DOHH2 (cell line): ENCODE results near the gene RING1.

ENCODE experiments used
- H3F3A ChIP-seq: fragments of 200-600 bp; sonication (generic), shearing (Covaris generic); 2 replicates; pipeline ENCODE4 v1.6.0; 2016; ENCODE audit warnings: antibody characterized with exemption, mild to moderate bottlenecking; ENCODE audit not compliant: control insufficient read depth, insufficient read depth
- H3K27ac ChIP-seq: fragments of 200-600 bp; sonication (generic); 2 replicates; pipeline ENCODE4 v1.5.1; 2014; ENCODE audit warnings: low read depth, mild to moderate bottlenecking, low read length, moderate library complexity
- H3K27me3 ChIP-seq: fragments of 200-600 bp; sonication (generic); 2 replicates; pipeline ENCODE4 v1.6.1; 2014; ENCODE audit warnings: mild to moderate bottlenecking, low read length, mixed read lengths; ENCODE audit not compliant: control insufficient read depth
- H3K36me3 ChIP-seq: fragments of 200-600 bp; sonication (generic); 2 replicates; pipeline ENCODE4 v1.6.1; 2014; ENCODE audit warnings: mild to moderate bottlenecking, low read length, moderate library complexity, mixed read lengths; ENCODE audit not compliant: control insufficient read depth
- H3K4me1 ChIP-seq: fragments of 200-600 bp; sonication (generic); 2 replicates; pipeline ENCODE4 v1.6.1; 2014; ENCODE audit warnings: mild to moderate bottlenecking, low read length, mixed read lengths; ENCODE audit not compliant: control insufficient read depth
- H3K4me2 ChIP-seq: fragments of 200-600 bp; sonication (generic); 2 replicates; pipeline ENCODE4 v1.6.0; 2014; ENCODE audit warnings: mild to moderate bottlenecking, low read length, moderate library complexity
- H3K4me3 ChIP-seq: fragments of 200-600 bp; sonication (generic); 2 replicates; pipeline ENCODE4 v1.5.1; 2014; ENCODE audit warnings: mild to moderate bottlenecking, low read length, mixed read lengths
- H3K79me2 ChIP-seq: fragments of 200-600 bp; sonication (generic); 2 replicates; pipeline ENCODE4 v1.6.1; 2014; ENCODE audit warnings: mild to moderate bottlenecking, low read length, mixed read lengths; ENCODE audit not compliant: control insufficient read depth
- H3K9me2 ChIP-seq: fragments of 200-600 bp; sonication (generic); replicated peaks from 2 replicates; pipeline ENCODE4 v1.6.1; 2014; ENCODE audit warnings: mild to moderate bottlenecking, low read length, mixed read lengths; ENCODE audit not compliant: control insufficient read depth
- H3K9me3 ChIP-seq: fragments of 200-600 bp; sonication (generic); 2 replicates; pipeline ENCODE4 v1.6.1; 2014; ENCODE audit warnings: antibody characterized with exemption, low read length, mixed read lengths; ENCODE audit not compliant: control insufficient read depth, insufficient read depth
- H4K20me1 ChIP-seq: fragments of 200-600 bp; sonication (generic); 2 replicates; pipeline ENCODE4 v1.6.0; 2014; ENCODE audit warnings: low read depth, mild to moderate bottlenecking, antibody characterized with exemption, low read length, moderate library complexity; ENCODE audit not compliant: control insufficient read depth, insufficient read depth
- EZH2phosphoT487 ChIP-seq: fragments of 200-600 bp; sonication (generic); IDR thresholded peaks from 2 replicates; pipeline ENCODE4 v1.6.1; 2017; ENCODE audit warnings: borderline replicate concordance, mild to moderate bottlenecking, antibody characterized with exemption, low read length, moderate library complexity, mixed read lengths
- TF ChIP-seq, protein P1 (sequence below): fragments of 200-600 bp; sonication (generic); IDR thresholded peaks from one replicate; pipeline ENCODE4 v1.5.1; 2014; ENCODE audit warnings: antibody characterized with exemption, mild to moderate bottlenecking, low read depth, low read length; ENCODE audit not compliant: poor library complexity, severe bottlenecking

The RING1 gene

DNA sequence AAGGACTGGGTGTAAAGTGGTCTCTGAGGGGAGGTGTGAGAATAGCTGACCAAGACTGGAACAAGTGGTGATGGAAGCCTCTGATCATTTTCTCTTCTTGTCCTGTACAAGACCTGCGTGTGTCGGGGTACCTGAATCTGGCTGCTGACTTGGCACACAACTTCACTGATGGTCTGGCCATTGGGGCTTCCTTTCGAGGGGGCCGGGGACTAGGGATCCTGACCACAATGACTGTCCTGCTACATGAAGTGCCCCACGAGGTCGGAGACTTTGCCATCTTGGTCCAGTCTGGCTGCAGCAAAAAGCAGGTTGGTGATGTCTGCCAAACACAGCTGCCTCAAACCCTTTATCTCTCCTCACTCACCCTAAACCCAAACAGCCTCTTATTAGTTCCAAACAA lies 5.5 kb upstream of the RING1 start:
- no peaks in the 10 kb centered on the region for H3K9me3 ChIP-seq
- H3K27ac ChIP-seq = no peak overlapping the region
- TF ChIP-seq, protein P1, sequence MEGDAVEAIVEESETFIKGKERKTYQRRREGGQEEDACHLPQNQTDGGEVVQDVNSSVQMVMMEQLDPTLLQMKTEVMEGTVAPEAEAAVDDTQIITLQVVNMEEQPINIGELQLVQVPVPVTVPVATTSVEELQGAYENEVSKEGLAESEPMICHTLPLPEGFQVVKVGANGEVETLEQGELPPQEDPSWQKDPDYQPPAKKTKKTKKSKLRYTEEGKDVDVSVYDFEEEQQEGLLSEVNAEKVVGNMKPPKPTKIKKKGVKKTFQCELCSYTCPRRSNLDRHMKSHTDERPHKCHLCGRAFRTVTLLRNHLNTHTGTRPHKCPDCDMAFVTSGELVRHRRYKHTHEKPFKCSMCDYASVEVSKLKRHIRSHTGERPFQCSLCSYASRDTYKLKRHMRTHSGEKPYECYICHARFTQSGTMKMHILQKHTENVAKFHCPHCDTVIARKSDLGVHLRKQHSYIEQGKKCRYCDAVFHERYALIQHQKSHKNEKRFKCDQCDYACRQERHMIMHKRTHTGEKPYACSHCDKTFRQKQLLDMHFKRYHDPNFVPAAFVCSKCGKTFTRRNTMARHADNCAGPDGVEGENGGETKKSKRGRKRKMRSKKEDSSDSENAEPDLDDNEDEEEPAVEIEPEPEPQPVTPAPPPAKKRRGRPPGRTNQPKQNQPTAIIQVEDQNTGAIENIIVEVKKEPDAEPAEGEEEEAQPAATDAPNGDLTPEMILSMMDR = no peak
- no peak for TF ChIP-seq EZH2phosphoT487
- H3K9me2 ChIP-seq = no peaks in the 10 kb centered on the region
- H3K36me3 ChIP-seq = peaks cover 40% of the 10 kb centered on the region
- H3K4me3 ChIP-seq = no peak overlapping the region
- peak overlapping the region; percentile 98; the same call in 1 of the 2 replicates for H3K4me2 ChIP-seq
- no peaks in the 10 kb centered on the region for H4K20me1 ChIP-seq
- H3K79me2 ChIP-seq = peaks cover 57% of the 10 kb centered on the region
- H3F3A ChIP-seq = peaks cover 23% of the 10 kb centered on the region
- no peaks in the 10 kb centered on the region for H3K27me3 ChIP-seq
- H3K4me1 ChIP-seq = peaks cover 61% of the 10 kb centered on the region

DNA sequence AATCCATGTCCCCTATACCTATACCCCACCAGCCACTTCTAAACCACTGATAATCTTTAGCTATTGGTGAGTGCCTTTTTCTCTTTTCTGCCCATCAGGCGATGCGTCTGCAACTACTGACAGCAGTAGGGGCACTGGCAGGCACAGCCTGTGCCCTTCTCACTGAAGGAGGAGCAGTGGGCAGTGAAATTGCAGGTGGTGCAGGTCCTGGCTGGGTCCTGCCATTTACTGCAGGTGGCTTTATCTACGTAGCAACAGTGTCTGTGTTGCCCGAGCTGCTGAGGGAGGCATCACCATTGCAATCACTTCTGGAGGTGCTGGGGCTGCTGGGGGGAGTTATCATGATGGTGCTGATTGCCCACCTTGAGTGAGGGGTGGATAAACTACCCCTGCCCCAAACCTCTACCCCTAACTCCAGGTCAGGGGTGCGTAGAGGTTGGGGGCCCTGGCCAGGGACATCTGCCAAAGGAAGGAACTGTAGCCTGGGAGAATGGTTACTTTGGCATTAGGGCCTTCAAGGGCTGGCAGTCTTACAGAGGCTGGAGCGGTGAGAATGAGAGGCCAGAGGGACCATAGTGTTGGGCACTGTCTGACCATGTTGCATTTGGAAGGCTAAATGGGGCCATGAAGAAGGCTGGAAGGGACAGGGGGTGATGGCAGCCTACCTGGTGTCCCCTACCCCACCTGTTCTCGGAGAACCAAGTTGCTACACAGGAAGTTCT lies 4.7 kb upstream of the RING1 start:
- H3K9me3 ChIP-seq = no peaks in the 10 kb centered on the region
- H3K79me2 ChIP-seq = peaks cover 53% of the 10 kb centered on the region
- 0 out of 2 replicates have a peak overlapping the region, but pooled peaks have one; percentile 4 for H3K27ac ChIP-seq
- H3K4me2 ChIP-seq = peak overlapping the region; percentile 93
- TF ChIP-seq EZH2phosphoT487 = no peak
- TF ChIP-seq, protein P1 = no peak
- H3K4me1 ChIP-seq = peaks cover 53% of the 10 kb centered on the region
- H3K9me2 ChIP-seq = no peaks in the 10 kb centered on the region
- H3K36me3 ChIP-seq = peaks cover 34% of the 10 kb centered on the region
- peak overlapping the region; percentile 92 for H3K4me3 ChIP-seq
- H4K20me1 ChIP-seq = no peaks in the 10 kb centered on the region
- no peaks in the 10 kb centered on the region for H3K27me3 ChIP-seq
- peaks cover 23% of the 10 kb centered on the region for H3F3A ChIP-seq

- Histone ChIP-seq H3K4me2 (peak overlapping the region; percentile 93), H4K20me1 (no peaks in the 10 kb centered on the region), H3F3A (peaks cover 27% of the 10 kb centered on the region), H3K4me1 (peaks cover 53% of the 10 kb centered on the region), H3K79me2 (peaks cover 52% of the 10 kb centered on the region), H3K9me3 (no peaks in the 10 kb centered on the region), H3K9me2 (no peaks in the 10 kb centered on the region), H3K27ac (0 out of 2 replicates have a peak overlapping the region, but pooled peaks have one; percentile 4), H3K27me3 (no peaks in the 10 kb centered on the region), H3K36me3 (peaks cover 34% of the 10 kb centered on the region), H3K4me3 (peak overlapping the region; percentile 92)
- TF ChIP-seq EZH2phosphoT487 = no peak
- TF ChIP-seq, protein P1 = no peak
These were observed 4.2 kb upstream of the RING1 start for GRCh38 chr6:33204165-33204414.
